GM18861 (cell line): Measurements from ENCODE around the gene ICAM4.
"Not testable (repeated sequence)": the region's sequence is repeated elsewhere in the genome, so short reads cannot be mapped to it uniquely, and the experiment has no call there.

Experiments used
- ATAC-seq: cut with Tn5 transposase; IDR thresholded peaks from one replicate; pipeline ENCODE4 v1.9.1; 2021; ENCODE audit not compliant: unreplicated experiment

ICAM4 gene

GRCh38 chr19:10286803-10287737 lies at the start of gene ICAM4:
ICAM4 (plus strand) TSS chr19:10286955; CDS start chr19:10287013, 58 bp downstream.
- no peak for ATAC-seq

- no peak for ATAC-seq
Observed at GRCh38 chr19:10237702-10238101, 49.1 kb upstream of the ICAM4 start.

GRCh38 chr19:10238172-10238783 lies 48.5 kb upstream of the ICAM4 start:
- no peak for ATAC-seq

- ATAC-seq = not testable (repeated sequence)
Observed at GRCh38 chr19:10241826-10242449, 44.8 kb upstream of the ICAM4 start.

- ATAC-seq = no peak
Observed at GRCh38 chr19:10243606-10244005, 43.1 kb upstream of the ICAM4 start.

- peak; percentile 52 for ATAC-seq
Observed at GRCh38 chr19:10245189-10245939, 41.4 kb upstream of the ICAM4 start.

GRCh38 chr19:10246511-10246910 lies 40.2 kb upstream of the ICAM4 start:
- no peak for ATAC-seq

- peak; percentile 70 for ATAC-seq
Observed at GRCh38 chr19:10251792-10252694, 34.7 kb upstream of the ICAM4 start, which contains the start of gene MRPL4. MRPL4 (plus strand) TSS chr19:10252214; CDS start chr19:10252254, 40 bp downstream.

GRCh38 chr19:10252707-10253106 lies 34.0 kb upstream of the ICAM4 start:
- ATAC-seq = no peak

- no peak for ATAC-seq
Observed at GRCh38 chr19:10254244-10254643, 32.5 kb upstream of the ICAM4 start.

- no peak for ATAC-seq
Observed at GRCh38 chr19:10255358-10255757, 31.4 kb upstream of the ICAM4 start.

GRCh38 chr19:10256551-10256950 lies 30.2 kb upstream of the ICAM4 start:
- no peak for ATAC-seq

GRCh38 chr19:10256970-10257615 lies 29.7 kb upstream of the ICAM4 start:
- no peak for ATAC-seq

GRCh38 chr19:10258080-10258710 lies 28.6 kb upstream of the ICAM4 start:
- ATAC-seq = no peak

GRCh38 chr19:10259162-10259905 lies 27.4 kb upstream of the ICAM4 start:
- ATAC-seq = no peak

- no peak for ATAC-seq
Observed at GRCh38 chr19:10260141-10260584, 26.6 kb upstream of the ICAM4 start.

GRCh38 chr19:10262771-10263170 lies 24.0 kb upstream of the ICAM4 start:
- ATAC-seq = no peak

GRCh38 chr19:10266706-10267105 lies 20.0 kb upstream of the ICAM4 start:
- no peak for ATAC-seq
